H1 (cell line): ENCODE data around the gene MCF2L2. TPM values are rescaled to one million over a fixed set of nuclear protein-coding genes. Genes with fewer than 3 reads are reported as not detected.

Experiments used
- CTCF ChIA-PET: fragments of 300-600 bp; sonication (Branson Sonifier 250); formaldehyde crosslinking; loops from one replicate; lab custom pipeline; 2021; ENCODE audit not compliant: partially characterized antibody; lab: Charles Lee
- POLR2A ChIA-PET: fragments of 300-600 bp; sonication (Branson Sonifier 250); formaldehyde crosslinking; loops from one replicate; lab custom pipeline; 2021; ENCODE audit warnings: inconsistent platforms; ENCODE audit not compliant: partially characterized antibody; lab: Charles Lee
- DNase-seq, 2 experiments: peaks; one replicate each; pipeline versions ENCODE4 v3.0.0 to v3.0.0-alpha.2; 2010 to 2022; ENCODE audit warnings: low spot score in 2 of 2, low read depth in 1 of 2, mixed read lengths in 1 of 2
- FAIRE-seq: peaks from 2 replicates; lab custom pipeline; 2011; peaks lifted over from hg19 to GRCh38; lab: Jason Lieb, UNC
- H2AFZ ChIP-seq: 2 replicates; pipeline ENCODE4 v1.8.1; 2012; ENCODE audit warnings: low read length, inconsistent platforms
- H2AK5ac ChIP-seq: 2 replicates; pipeline ENCODE4 v1.6.1; 2013; ENCODE audit warnings: low read depth, low read length
- H2BK120ac ChIP-seq: replicated peaks from 2 replicates; pipeline ENCODE3; 2013; ENCODE audit warnings: low read depth, low read length, inconsistent platforms
- H2BK12ac ChIP-seq: 2 replicates; pipeline ENCODE4 v1.6.1; 2013; ENCODE audit warnings: low read depth, low read length
- H2BK15ac ChIP-seq: 2 replicates; pipeline ENCODE4 v1.6.1; 2013; ENCODE audit warnings: low read length
- H2BK20ac ChIP-seq: 2 replicates; pipeline ENCODE4 v1.6.1; 2013; ENCODE audit warnings: low read length
- H2BK5ac ChIP-seq: 2 replicates; pipeline ENCODE4 v1.6.1; 2013; ENCODE audit warnings: low read depth, low read length
- H3K14ac ChIP-seq: 2 replicates; pipeline ENCODE4 v1.6.1; 2013; ENCODE audit warnings: inconsistent platforms; ENCODE audit not compliant: insufficient read length
- H3K18ac ChIP-seq: 2 replicates; pipeline ENCODE4 v1.6.1; 2013; ENCODE audit warnings: low read length; ENCODE audit errors: extremely low read depth
- H3K23ac ChIP-seq: 2 replicates; pipeline ENCODE4 v1.6.1; 2013; ENCODE audit warnings: inconsistent platforms; ENCODE audit not compliant: insufficient read length
- H3K23me2 ChIP-seq: 2 replicates; pipeline ENCODE4 v1.6.1; 2013; ENCODE audit warnings: low read depth, low read length
- H3K27ac ChIP-seq: 2 replicates; pipeline ENCODE4 v1.6.1; 2011; ENCODE audit warnings: low read depth, low read length, inconsistent platforms
- H3K27me3 ChIP-seq, 4 experiments: replicated peaks in 1 of 4; 1 replicate in 1 of 4; 2 replicates in 3 of 4; pipeline versions ENCODE4 v1.6.1 to v1.8.1; 2011 to 2013; ENCODE audit warnings: low read length in 3 of 4, mild to moderate bottlenecking in 3 of 4, inconsistent platforms in 2 of 4, mixed read lengths in 2 of 4, moderate library complexity in 1 of 4; ENCODE audit not compliant: control insufficient read depth in 3 of 4, insufficient read depth in 3 of 4; ENCODE audit errors: extremely low read depth in 1 of 4
- H3K36me3 ChIP-seq, 4 experiments: 2 replicates each; pipeline versions ENCODE4 v1.6.1 to v1.8.1; 2011 to 2013; ENCODE audit warnings: mild to moderate bottlenecking in 4 of 4, low read length in 3 of 4, moderate library complexity in 2 of 4, control low read depth in 1 of 4, inconsistent platforms in 1 of 4; ENCODE audit not compliant: insufficient read depth in 4 of 4, control insufficient read depth in 2 of 4
- H3K4ac ChIP-seq: replicated peaks from 2 replicates; pipeline ENCODE3; 2013; ENCODE audit warnings: low read length, low read depth, mixed read lengths, inconsistent platforms; ENCODE audit not compliant: insufficient read length
- H3K4me1 ChIP-seq, 4 experiments: replicated peaks in 1 of 4; 1 replicate in 1 of 4; 2 replicates in 3 of 4; pipeline versions ENCODE4 v1.6.1 to v1.8.1; 2011 to 2013; ENCODE audit warnings: low read length in 3 of 4, inconsistent platforms in 2 of 4, mixed read lengths in 1 of 4; ENCODE audit not compliant: insufficient read depth in 4 of 4, control insufficient read depth in 3 of 4
- H3K4me2 ChIP-seq, 2 experiments: 2 replicates each; pipeline versions ENCODE4 v1.6.1 to v1.8.1; 2011 to 2013; ENCODE audit warnings: low read depth in 2 of 2, low read length in 2 of 2, control low read depth in 1 of 2, inconsistent platforms in 1 of 2, mild to moderate bottlenecking in 1 of 2; ENCODE audit not compliant: insufficient read depth in 1 of 2
- H3K4me3 ChIP-seq, 4 experiments: fragments of 200-600, 300-600 bp in 1 of 4; sonication (generic), shearing (Covaris generic), sonication (Bioruptor Twin) in 1 of 4; 2 replicates each; pipeline versions ENCODE4 v1.5.1 to v1.8.1; 2011 to 2016; ENCODE audit warnings: low read length in 4 of 4, low read depth in 3 of 4, control low read depth in 2 of 4, inconsistent platforms in 2 of 4, mild to moderate bottlenecking in 2 of 4, mixed read lengths in 1 of 4, moderate library complexity in 1 of 4; ENCODE audit not compliant: insufficient read depth in 2 of 4; ENCODE audit errors: extremely low read depth in 1 of 4
- H3K56ac ChIP-seq: replicated peaks from 2 replicates; pipeline ENCODE3; 2013; ENCODE audit warnings: low read depth, mild to moderate bottlenecking, mixed read lengths, low read length, inconsistent platforms; ENCODE audit not compliant: insufficient read length
- H3K79me1 ChIP-seq: 2 replicates; pipeline ENCODE4 v1.6.1; 2013; ENCODE audit warnings: low read depth, low read length, control low read depth
- H3K79me2 ChIP-seq, 2 experiments: 2 replicates each; pipeline versions ENCODE4 v1.6.1 to v1.8.1; 2012 to 2013; ENCODE audit warnings: low read length in 2 of 2, mild to moderate bottlenecking in 2 of 2, inconsistent platforms in 1 of 2; ENCODE audit not compliant: insufficient read depth in 2 of 2, control insufficient read depth in 1 of 2
- H3K9ac ChIP-seq, 4 experiments: replicated peaks in 1 of 4; 1 replicate in 1 of 4; 2 replicates in 3 of 4; pipeline versions ENCODE4 v1.6.1 to v1.8.1; 2011 to 2013; ENCODE audit warnings: low read depth in 3 of 4, low read length in 3 of 4, control low read depth in 2 of 4, mild to moderate bottlenecking in 2 of 4, moderate library complexity in 2 of 4, inconsistent platforms in 1 of 4; ENCODE audit errors: extremely low read depth in 1 of 4
- H3K9me3 ChIP-seq, 2 experiments: 2 replicates each; pipeline versions ENCODE4 v1.6.1 to v1.8.1; 2012 to 2013; ENCODE audit warnings: mild to moderate bottlenecking in 2 of 2, moderate library complexity in 2 of 2, control low read depth in 1 of 2, inconsistent platforms in 1 of 2, low read depth in 1 of 2, low read length in 1 of 2, mixed read lengths in 1 of 2; ENCODE audit not compliant: insufficient read depth in 2 of 2
- H4K20me1 ChIP-seq, 2 experiments: replicated peaks in 1 of 2; 2 replicates each; pipeline versions ENCODE3 to v1.8.1; 2011 to 2013; ENCODE audit warnings: inconsistent platforms in 2 of 2, low read length in 2 of 2, mild to moderate bottlenecking in 1 of 2; ENCODE audit not compliant: insufficient read depth in 2 of 2, control insufficient read depth in 1 of 2
- H4K5ac ChIP-seq: 2 replicates; pipeline ENCODE4 v1.6.1; 2013; ENCODE audit warnings: low read length, low read depth, mixed read lengths, inconsistent platforms; ENCODE audit not compliant: insufficient read length
- H4K8ac ChIP-seq: 2 replicates; pipeline ENCODE4 v1.8.0; 2013; ENCODE audit warnings: mild to moderate bottlenecking, moderate library complexity, low read length, inconsistent platforms; ENCODE audit not compliant: insufficient read depth; ENCODE audit errors: extremely low read depth
- H4K91ac ChIP-seq: replicated peaks from 2 replicates; pipeline ENCODE3; 2013; ENCODE audit warnings: low read length, mixed read lengths, inconsistent platforms; ENCODE audit not compliant: insufficient read length
- CTBP2 ChIP-seq: IDR thresholded peaks from 2 replicates; pipeline ENCODE4 v1.7.0; 2011; ENCODE audit warnings: borderline replicate concordance, mild to moderate bottlenecking, moderate library complexity, mixed read lengths, low read length; ENCODE audit not compliant: insufficient read depth, insufficient read length
- EGR1 ChIP-seq: IDR thresholded peaks from 2 replicates; pipeline ENCODE4 v1.6.1; 2011; ENCODE audit warnings: low read depth, low read length, borderline replicate concordance
- EP300 ChIP-seq, 2 experiments: IDR thresholded peaks; 1 replicate in 1 of 2; 2 replicates in 1 of 2; pipeline ENCODE4 v1.6.1; 2011 to 2012; ENCODE audit warnings: low read depth in 2 of 2, low read length in 2 of 2, mild to moderate bottlenecking in 2 of 2, borderline replicate concordance in 1 of 2, inconsistent platforms in 1 of 2, moderate library complexity in 1 of 2
- EZH2 ChIP-seq: fragments of 200-600 bp; sonication (generic); IDR thresholded peaks from 2 replicates; pipeline ENCODE4 v1.7.1; 2012; ENCODE audit warnings: low read depth, mild to moderate bottlenecking, moderate library complexity, low read length, inconsistent platforms; ENCODE audit not compliant: severe bottlenecking
- HDAC6 ChIP-seq: IDR thresholded peaks from one replicate; pipeline ENCODE4 v1.7.1; 2012; ENCODE audit warnings: low read depth, mild to moderate bottlenecking, inconsistent platforms, low read length, moderate library complexity
- KDM4A ChIP-seq: IDR thresholded peaks from one replicate; pipeline ENCODE4 v1.7.1; 2012; ENCODE audit warnings: low read depth, mild to moderate bottlenecking, moderate library complexity, low read length, inconsistent platforms; ENCODE audit not compliant: severe bottlenecking
- KDM5A ChIP-seq: fragments of 200-600 bp; IDR thresholded peaks from 2 replicates; pipeline ENCODE4 v1.7.1; 2012; ENCODE audit warnings: mild to moderate bottlenecking, low read length, inconsistent platforms, mixed read lengths
- POLR2AphosphoS5 ChIP-seq: IDR thresholded peaks from 2 replicates; pipeline ENCODE4 v1.6.1; 2011; ENCODE audit warnings: low read depth, low read length
- RFX5 ChIP-seq: IDR thresholded peaks from 2 replicates; pipeline ENCODE4 v1.6.1; 2011; ENCODE audit warnings: low read depth, low read length, improper control_type of control experiment, borderline replicate concordance
- SP2 ChIP-seq: IDR thresholded peaks from 2 replicates; pipeline ENCODE4 v1.6.1; 2012; ENCODE audit warnings: mild to moderate bottlenecking, low read length, inconsistent platforms
- SUZ12 ChIP-seq: fragments of 200-600 bp; sonication (generic); IDR thresholded peaks from 2 replicates; pipeline ENCODE4 v1.6.1; 2012; ENCODE audit warnings: mild to moderate bottlenecking, inconsistent platforms, low read length, moderate library complexity, mixed read lengths
- WGBS, 2 experiments: shearing (Covaris generic) in 1 of 2; methylation state at CpG; one replicate each; pipeline versions ENCODE4 v1.1.6 to v1.1.7; 2013 to 2015; ENCODE audit warnings: low lambda C conversion rate in 2 of 2, mixed read lengths in 2 of 2, inconsistent platforms in 1 of 2, low coverage in 1 of 2, missing lambda C conversion rate in 1 of 2; ENCODE audit not compliant: insufficient replicate concordance in 2 of 2, insufficient coverage in 1 of 2, insufficient read length in 1 of 2; ENCODE audit errors: extremely low coverage in 1 of 2, missing lambda C conversion rate in 1 of 2; 5-methylcytosine and 5-hydroxymethylcytosine counted together
- polyA plus RNA-seq, 7 experiments: library from polyadenylated mRNA; depleted of rRNA in 3 of 7; stranded (reverse) in 5 of 7; unstranded in 2 of 7; fragments of >200 nt in 5 of 7; fragments of 200-250 nt in 2 of 7; gene quantifications; 1 replicate in 5 of 7; 2 replicates in 1 of 7; 4 replicates in 1 of 7; pipeline versions ENCODE4 v1.2.1 to v1.2.3, GENCODE V29; 2011 to 2013; ENCODE audit warnings: missing spikeins in 2 of 7, mixed read lengths in 2 of 7
- total RNA-seq: library from RNA; stranded (reverse); fragmentation: NEBNext Ultra II Directional; extraction: Animal tissue kit (Norgen Biotek cat#: 25700); gene quantifications from 2 replicates; pipeline ENCODE4 v1.2.1, GENCODE V29; 2021
- TF ChIP-seq, protein P1 (sequence below): IDR thresholded peaks from 2 replicates; pipeline ENCODE4 v1.6.1; 2012; ENCODE audit warnings: low read length, inconsistent platforms

The MCF2L2 gene
- total and polyA plus RNA-seq, 2 of the 8 experiments (the other 6 are each of a cell fraction or from before 2014, with no cell fraction given), result 4.1 to 13.7 TPM

GRCh38 chr3:183370391-183370790 lies 58.0 kb downstream of the MCF2L2 start:
- Histone ChIP-seq H2BK20ac (no peak overlapping the region), H4K5ac (no peak overlapping the region), H4K20me1 (peaks cover 0 to 2% of the 10 kb centered on the region in 2 experiments), H3K36me3 (no peaks in the 10 kb centered on the region), H2BK15ac (no peak overlapping the region), H3K14ac (no peak overlapping the region), H2BK120ac (no peak overlapping the region), H3K9me3 (no peaks in the 10 kb centered on the region), H3K23me2 (no peaks in the 10 kb centered on the region), H3K18ac (no peak overlapping the region), H3K4ac (no peak overlapping the region), H4K91ac (no peak overlapping the region), H3K4me1 (peaks cover 0 to 4% (median 0%) of the 10 kb centered on the region in 4 experiments; a peak in 1 of 7 replicates), H3K56ac (no peak overlapping the region), H2BK5ac (no peak overlapping the region), H2AK5ac (no peak overlapping the region), H3K27me3 (no peaks in the 10 kb centered on the region), H3K79me1 (no peaks in the 10 kb centered on the region; the same call in 1 of the 2 replicates), H3K27ac (no peak overlapping the region), H3K4me3 (no peak overlapping the region), H3K23ac (no peak overlapping the region), H2AFZ (no peak overlapping the region), H2BK12ac (no peak overlapping the region), H3K79me2 (no peaks in the 10 kb centered on the region), H3K4me2 (no peak overlapping the region), H4K8ac (no peak overlapping the region), H3K9ac (no peak overlapping the region)
- FAIRE-seq, result no peak
- CTCF ChIA-PET, result interaction anchor here (1.8 kb wide), 1 partner anchor 11 kb away, joined by 5 read pairs; no protein-coding TSS in a partner anchor
- WGBS, 2 experiments, result 93% methylated on average over 4 of the region's 4 CpGs; no CpG with 5 or more reads in 1 of the 2 experiments
- DNase-seq, result no peak
- POLR2A ChIA-PET, result interaction anchor here (1.2 kb wide), 1 partner anchor 57 kb away, joined by 3 read pairs; no protein-coding TSS in a partner anchor
- no peak for TF ChIP-seq SP2
- TF ChIP-seq EGR1, result no peak
- no peak for TF ChIP-seq RFX5
- no peak for TF ChIP-seq EP300 (IDR thresholded peaks at IDR 0.05; ENCODE audit: borderline replicate concordance in 1 of 2, low read depth in 2 of 2, low read length in 2 of 2)
- TF ChIP-seq SUZ12, result no peak
- TF ChIP-seq POLR2AphosphoS5, result no peak
- TF ChIP-seq, protein P1, sequence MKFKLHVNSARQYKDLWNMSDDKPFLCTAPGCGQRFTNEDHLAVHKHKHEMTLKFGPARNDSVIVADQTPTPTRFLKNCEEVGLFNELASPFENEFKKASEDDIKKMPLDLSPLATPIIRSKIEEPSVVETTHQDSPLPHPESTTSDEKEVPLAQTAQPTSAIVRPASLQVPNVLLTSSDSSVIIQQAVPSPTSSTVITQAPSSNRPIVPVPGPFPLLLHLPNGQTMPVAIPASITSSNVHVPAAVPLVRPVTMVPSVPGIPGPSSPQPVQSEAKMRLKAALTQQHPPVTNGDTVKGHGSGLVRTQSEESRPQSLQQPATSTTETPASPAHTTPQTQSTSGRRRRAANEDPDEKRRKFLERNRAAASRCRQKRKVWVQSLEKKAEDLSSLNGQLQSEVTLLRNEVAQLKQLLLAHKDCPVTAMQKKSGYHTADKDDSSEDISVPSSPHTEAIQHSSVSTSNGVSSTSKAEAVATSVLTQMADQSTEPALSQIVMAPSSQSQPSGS, result no peak
- no peak for TF ChIP-seq CTBP2
- no peak for TF ChIP-seq EZH2
- no peak for TF ChIP-seq HDAC6
- TF ChIP-seq KDM5A, result no peak
- no peak for TF ChIP-seq KDM4A
